ENCODE results near the gene NCAM2.

The NCAM2 gene

DNA sequence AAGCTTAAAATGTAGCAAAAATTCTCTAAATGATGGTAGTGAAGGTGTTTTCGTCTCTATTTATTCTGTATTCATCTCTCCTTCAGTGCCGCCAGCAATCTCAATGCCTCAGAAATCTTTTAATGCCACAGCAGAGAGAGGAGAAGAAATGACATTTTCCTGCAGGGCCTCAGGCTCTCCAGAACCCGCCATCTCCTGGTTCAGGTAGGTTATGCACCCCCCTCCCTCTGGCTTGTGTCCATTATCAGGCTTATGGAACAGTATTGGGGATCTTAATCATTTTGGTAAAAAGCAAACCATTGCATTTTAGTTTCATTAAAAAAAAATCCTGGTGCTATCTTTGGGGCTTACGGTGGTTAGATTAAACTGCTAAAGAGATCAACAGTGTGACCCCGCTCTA is 326.1 kb downstream of the NCAM2 start:
- no peaks in the 10 kb centered on the region for H3K9me3 ChIP-seq (ENCODE audit: control extremely low read depth in 1 of 5, control insufficient read depth in 4 of 5, insufficient read depth in 2 of 5, low read depth in 1 of 5, low read length in 4 of 5)
- H3K27ac ChIP-seq (ENCODE audit: insufficient read depth in 1 of 2, low read depth in 1 of 2, low read length in 2 of 2, poor library complexity in 1 of 2, severe bottlenecking in 2 of 2): no peak overlapping the region
- no peak for DNase-seq
- 90% methylated on average over 3 of the region's 5 CpGs for WGBS (ENCODE audit: insufficient coverage)
- ChIA-PET CTCF (no interaction called here), POLR2A (no interaction called here)
- no peaks in the 10 kb centered on the region for H3K36me3 ChIP-seq (ENCODE audit: control insufficient read depth in 4 of 4, insufficient read depth in 4 of 4, low read length in 3 of 4)
- H3K27me3 ChIP-seq (replicated peaks in 2 of 5; ENCODE audit: control insufficient read depth in 4 of 5, insufficient read depth in 5 of 5, low read length in 4 of 5): no peaks in the 10 kb centered on the region
- H3K4me1 ChIP-seq (ENCODE audit: control extremely low read depth in 1 of 4, control insufficient read depth in 4 of 4, insufficient read depth in 4 of 4, low read length in 3 of 4): no peaks in the 10 kb centered on the region
- H3K4me3 ChIP-seq (ENCODE audit: control insufficient read depth in 1 of 7, extremely low read depth in 1 of 7, insufficient read depth in 4 of 7, low read depth in 2 of 7, low read length in 6 of 7): no peak overlapping the region

DNA sequence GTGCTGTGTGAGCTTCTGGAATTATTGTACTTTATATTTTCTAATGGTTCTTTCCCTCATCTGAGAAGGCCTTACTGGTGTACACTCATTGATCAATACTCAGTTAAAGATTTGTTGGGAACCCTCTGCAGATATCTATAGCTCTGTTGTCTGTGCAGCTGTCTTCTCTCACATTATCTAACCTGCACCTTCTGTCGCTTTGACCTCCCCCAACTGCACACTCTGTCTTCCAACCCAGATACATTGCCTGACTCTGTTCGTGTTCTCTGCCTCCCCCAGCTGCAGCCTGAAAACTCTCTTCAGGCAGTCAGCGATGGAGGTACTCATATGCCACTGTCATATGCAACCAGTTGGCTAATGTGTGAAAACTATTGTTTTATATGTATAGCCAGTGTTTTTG is 334.3 kb downstream of the NCAM2 start:
- Histone ChIP-seq H3K27ac (ENCODE audit: insufficient read depth in 1 of 2, low read depth in 1 of 2, low read length in 2 of 2, poor library complexity in 1 of 2, severe bottlenecking in 2 of 2) (no peak overlapping the region), H3K4me1 (ENCODE audit: control extremely low read depth in 1 of 4, control insufficient read depth in 4 of 4, insufficient read depth in 4 of 4, low read length in 3 of 4) (no peaks in the 10 kb centered on the region), H3K9me3 (ENCODE audit: control extremely low read depth in 1 of 5, control insufficient read depth in 4 of 5, insufficient read depth in 2 of 5, low read depth in 1 of 5, low read length in 4 of 5) (no peaks in the 10 kb centered on the region), H3K36me3 (ENCODE audit: control insufficient read depth in 4 of 4, insufficient read depth in 4 of 4, low read length in 3 of 4) (no peaks in the 10 kb centered on the region), H3K27me3 (replicated peaks in 2 of 5; ENCODE audit: control insufficient read depth in 4 of 5, insufficient read depth in 5 of 5, low read length in 4 of 5) (no peaks in the 10 kb centered on the region), H3K4me3 (ENCODE audit: control insufficient read depth in 1 of 7, extremely low read depth in 1 of 7, insufficient read depth in 4 of 7, low read depth in 2 of 7, low read length in 6 of 7) (no peak overlapping the region)
- no peak for DNase-seq
- ChIA-PET CTCF (no interaction called here), POLR2A (no interaction called here)
- WGBS (ENCODE audit: insufficient coverage): 94% methylated on average over 3 of the region's 3 CpGs

DNA sequence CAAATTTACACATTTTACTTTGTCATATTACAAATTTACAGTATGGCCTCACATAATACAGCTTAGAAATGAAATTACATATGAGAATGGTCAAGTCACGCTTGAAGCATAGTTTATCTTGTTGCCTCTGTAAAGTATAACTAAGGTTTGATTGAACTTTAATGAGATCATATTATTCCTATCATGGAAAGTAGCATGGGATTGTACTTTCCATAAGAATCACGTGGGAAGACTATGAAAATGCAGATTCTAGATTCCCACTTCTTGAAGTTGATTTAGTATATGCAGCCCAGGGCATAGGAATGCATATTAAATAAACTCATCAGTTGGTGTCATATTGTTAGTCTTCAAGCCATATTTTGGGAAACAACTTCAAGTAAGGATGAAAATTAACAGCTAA is 342.8 kb downstream of the NCAM2 start:
- Histone ChIP-seq H3K36me3 (ENCODE audit: control insufficient read depth in 4 of 4, insufficient read depth in 4 of 4, low read length in 3 of 4) (no peaks in the 10 kb centered on the region), H3K27me3 (replicated peaks in 2 of 5; ENCODE audit: control insufficient read depth in 4 of 5, insufficient read depth in 5 of 5, low read length in 4 of 5) (no peaks in the 10 kb centered on the region), H3K27ac (ENCODE audit: insufficient read depth in 1 of 2, low read depth in 1 of 2, low read length in 2 of 2, poor library complexity in 1 of 2, severe bottlenecking in 2 of 2) (no peak overlapping the region), H3K9me3 (ENCODE audit: control extremely low read depth in 1 of 5, control insufficient read depth in 4 of 5, insufficient read depth in 2 of 5, low read depth in 1 of 5, low read length in 4 of 5) (peaks cover 1 to 14% (median 4%) of the 10 kb centered on the region in 5 experiments), H3K4me1 (ENCODE audit: control extremely low read depth in 1 of 4, control insufficient read depth in 4 of 4, insufficient read depth in 4 of 4, low read length in 3 of 4) (no peaks in the 10 kb centered on the region), H3K4me3 (ENCODE audit: control insufficient read depth in 1 of 7, extremely low read depth in 1 of 7, insufficient read depth in 4 of 7, low read depth in 2 of 7, low read length in 6 of 7) (no peak overlapping the region)
- ChIA-PET CTCF (no interaction called here), POLR2A (no interaction called here)
- WGBS (ENCODE audit: insufficient coverage): no CpG with 5 or more reads among the region's 2 CpGs
- DNase-seq: no peak

GRCh38 chr21:21345296-21345695 is 347.1 kb downstream of the NCAM2 start:
- POLR2A ChIA-PET: no interaction called here
- no CpG with 5 or more reads among the region's 1 CpG for WGBS (ENCODE audit: insufficient coverage)
- DNase-seq: no peak

GRCh38 chr21:21345872-21346271 is 347.7 kb downstream of the NCAM2 start:
- no peaks in the 10 kb centered on the region for H3K36me3 ChIP-seq (ENCODE audit: control insufficient read depth in 4 of 4, insufficient read depth in 4 of 4, low read length in 3 of 4)
- no peaks in the 10 kb centered on the region for H3K4me1 ChIP-seq (ENCODE audit: control extremely low read depth in 1 of 4, control insufficient read depth in 4 of 4, insufficient read depth in 4 of 4, low read length in 3 of 4)
- no peak for DNase-seq
- H3K27ac ChIP-seq (ENCODE audit: insufficient read depth in 1 of 2, low read depth in 1 of 2, low read length in 2 of 2, poor library complexity in 1 of 2, severe bottlenecking in 2 of 2): no peak overlapping the region
- H3K27me3 ChIP-seq (replicated peaks in 2 of 5; ENCODE audit: control insufficient read depth in 4 of 5, insufficient read depth in 5 of 5, low read length in 4 of 5): no peaks in the 10 kb centered on the region
- ChIA-PET CTCF (no interaction called here), POLR2A (no interaction called here)
- no peak overlapping the region for H3K4me3 ChIP-seq (ENCODE audit: control insufficient read depth in 1 of 7, extremely low read depth in 1 of 7, insufficient read depth in 4 of 7, low read depth in 2 of 7, low read length in 6 of 7)
- H3K9me3 ChIP-seq (ENCODE audit: control extremely low read depth in 1 of 5, control insufficient read depth in 4 of 5, insufficient read depth in 2 of 5, low read depth in 1 of 5, low read length in 4 of 5): peaks cover 1 to 18% (median 4%) of the 10 kb centered on the region in 5 experiments

More at GRCh38 chr21:21345296-21345695, 347.1 kb downstream of the NCAM2 start:
- no peak overlapping the region for H3K4me3 ChIP-seq (ENCODE audit: control insufficient read depth in 1 of 7, extremely low read depth in 1 of 7, insufficient read depth in 4 of 7, low read depth in 2 of 7, low read length in 6 of 7)
- no peaks in the 10 kb centered on the region for H3K36me3 ChIP-seq (ENCODE audit: control insufficient read depth in 4 of 4, insufficient read depth in 4 of 4, low read length in 3 of 4)
- no peak overlapping the region for H3K27ac ChIP-seq (ENCODE audit: insufficient read depth in 1 of 2, low read depth in 1 of 2, low read length in 2 of 2, poor library complexity in 1 of 2, severe bottlenecking in 2 of 2)
- H3K4me1 ChIP-seq (ENCODE audit: control extremely low read depth in 1 of 4, control insufficient read depth in 4 of 4, insufficient read depth in 4 of 4, low read length in 3 of 4): no peaks in the 10 kb centered on the region
- H3K27me3 ChIP-seq (replicated peaks in 2 of 5; ENCODE audit: control insufficient read depth in 4 of 5, insufficient read depth in 5 of 5, low read length in 4 of 5): no peaks in the 10 kb centered on the region
- peaks cover 1 to 18% (median 4%) of the 10 kb centered on the region in 5 experiments for H3K9me3 ChIP-seq (ENCODE audit: control extremely low read depth in 1 of 5, control insufficient read depth in 4 of 5, insufficient read depth in 2 of 5, low read depth in 1 of 5, low read length in 4 of 5)
- CTCF ChIA-PET: no interaction called here

GRCh38 chr21:21366277-21366676 is 368.1 kb downstream of the NCAM2 start:
- no peaks in the 10 kb centered on the region for H3K27me3 ChIP-seq (replicated peaks in 2 of 5; ENCODE audit: control insufficient read depth in 4 of 5, insufficient read depth in 5 of 5, low read length in 4 of 5)
- ChIA-PET CTCF (no interaction called here), POLR2A (no interaction called here)
- H3K4me1 ChIP-seq (ENCODE audit: control extremely low read depth in 1 of 4, control insufficient read depth in 4 of 4, insufficient read depth in 4 of 4, low read length in 3 of 4): no peaks in the 10 kb centered on the region
- H3K27ac ChIP-seq (ENCODE audit: insufficient read depth in 1 of 2, low read depth in 1 of 2, low read length in 2 of 2, poor library complexity in 1 of 2, severe bottlenecking in 2 of 2): no peak overlapping the region
- H3K4me3 ChIP-seq (ENCODE audit: control insufficient read depth in 1 of 7, extremely low read depth in 1 of 7, insufficient read depth in 4 of 7, low read depth in 2 of 7, low read length in 6 of 7): no peak overlapping the region
- DNase-seq: no peak
- H3K9me3 ChIP-seq (ENCODE audit: control extremely low read depth in 1 of 5, control insufficient read depth in 4 of 5, insufficient read depth in 2 of 5, low read depth in 1 of 5, low read length in 4 of 5): no peaks in the 10 kb centered on the region
- H3K36me3 ChIP-seq (ENCODE audit: control insufficient read depth in 4 of 4, insufficient read depth in 4 of 4, low read length in 3 of 4): no peaks in the 10 kb centered on the region

DNA sequence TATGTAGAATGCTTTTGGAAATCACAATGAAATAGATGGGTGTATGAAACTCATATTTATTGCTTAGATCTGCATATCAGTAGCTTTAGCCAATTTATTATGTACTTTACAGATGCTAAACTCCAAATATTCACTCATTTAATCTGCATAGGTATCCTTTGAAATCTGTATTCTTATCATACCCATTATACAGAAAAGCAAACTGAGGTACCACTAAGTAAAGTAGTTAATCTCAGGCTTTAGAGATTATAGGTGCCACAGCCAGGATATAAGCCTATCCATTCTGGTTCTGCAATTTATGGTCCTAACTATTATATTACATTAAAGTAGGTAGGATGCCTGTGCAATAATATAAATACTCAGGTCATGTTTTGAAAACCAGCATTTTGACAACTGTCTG is 369.4 kb downstream of the NCAM2 start:
- Histone ChIP-seq H3K9me3 (ENCODE audit: control extremely low read depth in 1 of 5, control insufficient read depth in 4 of 5, insufficient read depth in 2 of 5, low read depth in 1 of 5, low read length in 4 of 5) (no peaks in the 10 kb centered on the region), H3K27ac (ENCODE audit: insufficient read depth in 1 of 2, low read depth in 1 of 2, low read length in 2 of 2, poor library complexity in 1 of 2, severe bottlenecking in 2 of 2) (no peak overlapping the region), H3K4me1 (ENCODE audit: control extremely low read depth in 1 of 4, control insufficient read depth in 4 of 4, insufficient read depth in 4 of 4, low read length in 3 of 4) (no peaks in the 10 kb centered on the region), H3K27me3 (replicated peaks in 2 of 5; ENCODE audit: control insufficient read depth in 4 of 5, insufficient read depth in 5 of 5, low read length in 4 of 5) (no peaks in the 10 kb centered on the region), H3K36me3 (ENCODE audit: control insufficient read depth in 4 of 4, insufficient read depth in 4 of 4, low read length in 3 of 4) (no peaks in the 10 kb centered on the region), H3K4me3 (ENCODE audit: control insufficient read depth in 1 of 7, extremely low read depth in 1 of 7, insufficient read depth in 4 of 7, low read depth in 2 of 7, low read length in 6 of 7) (no peak overlapping the region)
- ChIA-PET CTCF (no interaction called here), POLR2A (no interaction called here)
- no peak for DNase-seq

GRCh38 chr21:21373969-21374368 is 375.8 kb downstream of the NCAM2 start:
- Histone ChIP-seq H3K9me3 (ENCODE audit: control extremely low read depth in 1 of 5, control insufficient read depth in 4 of 5, insufficient read depth in 2 of 5, low read depth in 1 of 5, low read length in 4 of 5) (no peaks in the 10 kb centered on the region), H3K27ac (ENCODE audit: insufficient read depth in 1 of 2, low read depth in 1 of 2, low read length in 2 of 2, poor library complexity in 1 of 2, severe bottlenecking in 2 of 2) (no peak overlapping the region), H3K27me3 (replicated peaks in 2 of 5; ENCODE audit: control insufficient read depth in 4 of 5, insufficient read depth in 5 of 5, low read length in 4 of 5) (no peaks in the 10 kb centered on the region), H3K36me3 (ENCODE audit: control insufficient read depth in 4 of 4, insufficient read depth in 4 of 4, low read length in 3 of 4) (no peaks in the 10 kb centered on the region), H3K4me3 (ENCODE audit: control insufficient read depth in 1 of 7, extremely low read depth in 1 of 7, insufficient read depth in 4 of 7, low read depth in 2 of 7, low read length in 6 of 7) (no peak overlapping the region), H3K4me1 (ENCODE audit: control extremely low read depth in 1 of 4, control insufficient read depth in 4 of 4, insufficient read depth in 4 of 4, low read length in 3 of 4) (no peaks in the 10 kb centered on the region)
- peak in 1 of 3 donors; percentile 9 for DNase-seq
- CTCF ChIA-PET: interaction anchor here (0.6 to 1.3 kb wide), 2 partner anchors 12 to 370 kb away, joined by 3 to 4 read pairs; no protein-coding TSS in a partner anchor
- POLR2A ChIA-PET: no interaction called here
- WGBS (ENCODE audit: insufficient coverage): no CpG with 5 or more reads among the region's 1 CpG
